Measurements from ENCODE around the gene RIMOC1. TPM values are rescaled to one million over a fixed set of nuclear protein-coding genes. Genes with fewer than 3 reads are reported as not detected.

RIMOC1 gene
- total and polyA plus RNA-seq, 10 of the 15 experiments (the other 5 are each of a cell fraction or from before 2014, with no cell fraction given), result 3.9 to 33.1 (median 16.0) TPM

- TF ChIP-seq GATAD2B (conservative IDR thresholded peaks at IDR 0.05; ENCODE audit: low read depth) (no peak), LARP7 (IDR thresholded peaks at IDR 0.05) (no peak), SUZ12 (IDR thresholded peaks at IDR 0.05; ENCODE audit: unreplicated experiment) (no peak), ZNF384 (IDR thresholded peaks at IDR 0.05; ENCODE audit: borderline replicate concordance, low read depth, low read length) (no peak), EP300 (IDR thresholded peaks at IDR 0.05; ENCODE audit: borderline replicate concordance in 1 of 2, control insufficient read depth in 1 of 2, low read depth in 2 of 2, low read length in 2 of 2) (peak in 1 of 2 experiments; percentile 46; a peak in 1 of 4 replicates), ZNF217 (IDR thresholded peaks at IDR 0.05) (no peak)
Observed at GRCh38 chr5:41921166-41921565, 17.0 kb downstream of the RIMOC1 start (continued).

GRCh38 chr5:41921874-41922273, 17.7 kb downstream of the RIMOC1 start:
- peaks cover 0 to 3% of the 10 kb centered on the region in 2 experiments; a peak in 2 of 4 replicates for H3K36me3 ChIP-seq (ENCODE audit: control insufficient read depth in 2 of 2, insufficient read depth in 2 of 2, low read length in 1 of 2)
- DNase-seq (ENCODE audit: low read depth, low spot score), result no peak
- H3K79me2 ChIP-seq (ENCODE audit: control insufficient read depth, insufficient read depth, low read length), result peaks cover 4% of the 10 kb centered on the region
- no peaks in the 10 kb centered on the region for H3K9me3 ChIP-seq (replicated peaks; ENCODE audit: control insufficient read depth, insufficient read depth, low read length)
- no peak for TF ChIP-seq TBL1XR1 (IDR thresholded peaks at IDR 0.05; ENCODE audit: low read depth, low read length)
- TF ChIP-seq NFYB (IDR thresholded peaks at IDR 0.05; ENCODE audit: insufficient read depth, low read depth, low read length), result no peak
- no peaks in the 10 kb centered on the region for H4K20me1 ChIP-seq (ENCODE audit: control insufficient read depth, insufficient read depth)
- no peak for ATAC-seq
- POLR2A ChIA-PET, result interaction anchor here (1.2 to 2.0 kb wide), 2 partner anchors 18 to 45 kb away, joined by 3 to 11 read pairs; partner anchors contain the start of gene RIMOC1
- CTCF ChIA-PET, result interaction anchor here (0.8 to 1.5 kb wide), 2 partner anchors 11 to 18 kb away, joined by 3 to 4 read pairs; partner anchors contain the start of gene RIMOC1
- H3K27ac ChIP-seq (ENCODE audit: control insufficient read depth, insufficient read depth), result no peak overlapping the region; the same call in 1 of the 2 replicates
- RAD21 ChIA-PET (ENCODE audit: unreplicated experiment), result interaction anchor here (1.5 kb wide), 1 partner anchor 65 kb away, joined by 7 read pairs; no protein-coding TSS in a partner anchor
- SMC1A ChIA-PET (ENCODE audit: uncharacterized antibody, unreplicated experiment), result interaction anchor here (0.7 to 1.8 kb wide), 2 partner anchors 12 to 44 kb away, joined by 3 to 7 read pairs; no protein-coding TSS in a partner anchor
- WGBS (ENCODE audit: insufficient coverage, insufficient replicate concordance, low lambda C conversion rate, missing lambda C conversion rate), result 90% methylated on average over 1 of the region's 1 CpG
- no peak overlapping the region for H3K4me2 ChIP-seq (ENCODE audit: control insufficient read depth, insufficient read depth)
- intact Hi-C loops (cut with micrococcal nuclease; ENCODE audit: unreplicated experiment), result loop anchor here (10.0 kb wide), 1 partner anchor 1683 kb away; the partner anchor contains the start of gene NNT
- no peak overlapping the region for H2AFZ ChIP-seq (ENCODE audit: control insufficient read depth, low read depth, low read length)
- in situ Hi-C loops (cut with MboI), result loop anchor here (25.0 kb wide), 1 partner anchor 1690 kb away; the partner anchor contains the start of gene NNT
- no peak overlapping the region for H3K4me3 ChIP-seq
- peaks cover 31% of the 10 kb centered on the region for H3K4me1 ChIP-seq (ENCODE audit: control insufficient read depth, insufficient read depth, low read length)
- no peaks in the 10 kb centered on the region for H3K27me3 ChIP-seq (replicated peaks in 1 of 2; ENCODE audit: control insufficient read depth in 2 of 2, insufficient read depth in 2 of 2, low read length in 1 of 2)
- no peak overlapping the region for H3K9ac ChIP-seq (ENCODE audit: control insufficient read depth, insufficient read depth, low read length)
- BruUV-seq (replicated peaks), result no TSS peak
- no peak for FAIRE-seq
